RCC 7860 (cell line): ENCODE measurements around the gene ARRDC4.

ENCODE experiments used
- DNase-seq: peaks from one replicate; pipeline ENCODE4 v3.0.0-alpha.2; 2015; ENCODE audit warnings: low spot score
- FAIRE-seq: peaks from 2 replicates; lab custom pipeline; 2012; peaks lifted over from hg19 to GRCh38; lab: Jason Lieb, UNC

The ARRDC4 gene

GRCh38 chr15:97995881-97996603 lies 35.5 kb downstream of the ARRDC4 start:
- FAIRE-seq (peak; percentile 52), DNase-seq (peak; percentile 54)

- peak; percentile 48 for DNase-seq
- peak; percentile 22 for FAIRE-seq
Observed at GRCh38 chr15:97998307-97999071, 38.0 kb downstream of the ARRDC4 start.

GRCh38 chr15:98000249-98001203 lies 40.0 kb downstream of the ARRDC4 start:
- DNase-seq (peak; percentile 92), FAIRE-seq (peak; percentile 95)

GRCh38 chr15:98001663-98002194 lies 41.2 kb downstream of the ARRDC4 start:
- FAIRE-seq (no peak), DNase-seq (no peak)

GRCh38 chr15:98002419-98002818 lies 41.9 kb downstream of the ARRDC4 start:
- no peak for DNase-seq
- FAIRE-seq = no peak

- DNase-seq = no peak
- no peak for FAIRE-seq
Observed at GRCh38 chr15:98002866-98003265, 42.4 kb downstream of the ARRDC4 start.

GRCh38 chr15:98003518-98003917 lies 43.0 kb downstream of the ARRDC4 start:
- FAIRE-seq (no peak), DNase-seq (peak; percentile 15)

GRCh38 chr15:98003996-98004395 lies 43.5 kb downstream of the ARRDC4 start:
- no peak for DNase-seq
- no peak for FAIRE-seq

GRCh38 chr15:98005659-98006058 lies 45.2 kb downstream of the ARRDC4 start:
- DNase-seq (no peak), FAIRE-seq (no peak)

GRCh38 chr15:98009169-98009568 lies 48.7 kb downstream of the ARRDC4 start:
- DNase-seq = no peak
- no peak for FAIRE-seq

- no peak for DNase-seq
- FAIRE-seq = no peak
Observed at GRCh38 chr15:98009971-98010370, 49.5 kb downstream of the ARRDC4 start.

- DNase-seq = no peak
- no peak for FAIRE-seq
Observed at GRCh38 chr15:98012354-98012753, 51.9 kb downstream of the ARRDC4 start.

- no peak for DNase-seq
- no peak for FAIRE-seq
Observed at GRCh38 chr15:98013631-98014030, 53.1 kb downstream of the ARRDC4 start.

GRCh38 chr15:98017150-98017964 lies 56.9 kb downstream of the ARRDC4 start:
- DNase-seq (no peak), FAIRE-seq (no peak)

GRCh38 chr15:98018761-98019351 lies 58.4 kb downstream of the ARRDC4 start:
- FAIRE-seq (no peak), DNase-seq (no peak)
